Renal cortex interstitium (tissue), 11 donors: ENCODE results near the gene ZFYVE19. TPM values are rescaled to one million over a fixed set of nuclear protein-coding genes. Genes with fewer than 3 reads are reported as not detected.

Experiments used
- DNase-seq, 11 donors: peaks; one replicate each; pipeline ENCODE4 v3.0.0-alpha.2; 2013; ENCODE audit warnings: low read depth in 9 of 11, low spot score in 4 of 11; ENCODE audit errors: extremely low read depth in 1 of 11
- polyA plus RNA-seq, 3 donors: library from polyadenylated mRNA; unstranded; fragments of 120-200 nt; gene quantifications; one replicate each; pipeline ENCODE4 v1.2.1, GENCODE V29; 2013; ENCODE audit not compliant: insufficient read length in 3 of 3

The ZFYVE19 gene
- polyA plus RNA-seq, 3 donors, result 23.9 to 29.1 (median 28.4) TPM

- DNase-seq, result no peak
Observed at GRCh38 chr15:40841741-40842140, 34.9 kb downstream of the ZFYVE19 start.

DNA sequence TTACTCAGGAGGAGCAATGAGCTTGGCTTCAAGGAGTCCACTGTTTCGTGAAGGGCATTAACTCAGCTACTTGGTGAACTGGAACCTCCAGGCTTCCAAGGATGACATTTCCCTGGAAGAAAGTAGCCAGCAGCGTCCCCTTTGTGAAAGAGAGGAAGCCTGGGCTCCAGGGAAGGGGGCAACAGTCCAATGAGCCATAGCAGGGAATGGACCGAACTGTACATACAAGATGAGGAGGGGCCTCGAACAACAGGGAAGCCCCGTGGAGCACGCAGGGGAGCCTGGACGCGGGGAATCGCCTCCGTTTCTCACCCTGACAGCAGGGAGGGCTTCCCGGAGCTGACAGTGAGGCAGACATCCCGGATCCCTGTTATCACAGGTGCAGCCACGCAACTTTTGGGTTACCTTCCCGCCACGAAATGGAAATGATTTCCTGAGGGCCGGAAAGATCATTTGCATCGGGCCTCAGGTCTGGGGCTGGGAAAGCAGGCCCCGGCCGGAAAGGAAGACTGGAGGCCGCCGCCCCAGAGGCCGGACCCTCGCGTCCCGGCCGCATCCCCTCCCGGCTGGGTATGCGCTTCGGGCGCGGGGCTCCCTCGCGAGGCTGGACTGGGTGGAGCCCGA lies 36.5 kb downstream of the ZFYVE19 start:
- DNase-seq, result no peak

DNA sequence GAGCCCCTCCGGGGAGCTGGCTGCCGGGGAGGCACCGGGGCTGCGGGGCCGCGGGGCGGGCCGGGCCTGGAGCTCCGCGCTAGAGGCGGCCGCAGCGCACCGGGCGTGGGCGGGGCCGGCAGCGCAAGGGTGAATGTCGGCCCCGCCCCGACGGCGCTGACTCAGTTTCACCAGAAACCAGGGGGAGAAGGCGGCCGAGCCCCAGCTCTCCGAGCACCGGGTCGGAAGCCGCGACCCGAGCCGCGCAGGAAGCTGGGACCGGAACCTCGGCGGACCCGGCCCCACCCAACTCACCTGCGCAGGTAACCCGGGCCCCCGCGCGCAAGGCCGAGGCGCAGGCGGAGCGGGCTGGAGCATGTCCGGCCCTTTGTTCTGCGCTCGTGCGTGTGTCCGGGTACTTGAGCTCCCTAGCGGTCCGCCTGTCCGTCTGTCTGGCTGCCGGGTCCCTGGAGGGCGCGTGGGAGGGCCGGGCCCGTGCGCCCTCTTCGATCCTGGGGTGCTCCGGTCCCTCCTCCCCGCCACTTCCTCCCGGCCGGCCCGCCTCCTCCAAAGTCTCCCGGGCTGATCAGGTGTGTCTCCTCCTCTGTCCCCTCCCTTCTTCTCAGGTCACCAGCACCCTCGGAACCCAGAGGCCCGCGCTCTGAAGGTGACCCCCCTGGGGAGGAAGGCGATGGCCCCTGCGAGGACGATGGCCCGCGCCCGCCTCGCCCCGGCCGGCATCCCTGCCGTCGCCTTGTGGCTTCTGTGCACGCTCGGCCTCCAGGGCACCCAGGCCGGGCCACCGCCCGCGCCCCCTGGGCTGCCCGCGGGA lies 37.2 kb downstream of the ZFYVE19 start, which contains the start of gene SPINT1:
SPINT1 (plus strand) TSS at position 164 of the 811 bp plus-strand sequence; CDS start at position 671, 507 bp downstream.
- no peak for DNase-seq

DNA sequence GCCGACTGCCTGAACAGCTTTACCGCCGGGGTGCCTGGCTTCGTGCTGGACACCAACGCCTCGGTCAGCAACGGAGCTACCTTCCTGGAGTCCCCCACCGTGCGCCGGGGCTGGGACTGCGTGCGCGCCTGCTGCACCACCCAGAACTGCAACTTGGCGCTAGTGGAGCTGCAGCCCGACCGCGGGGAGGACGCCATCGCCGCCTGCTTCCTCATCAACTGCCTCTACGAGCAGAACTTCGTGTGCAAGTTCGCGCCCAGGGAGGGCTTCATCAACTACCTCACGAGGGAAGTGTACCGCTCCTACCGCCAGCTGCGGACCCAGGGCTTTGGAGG lies 37.8 kb downstream of the ZFYVE19 start:
- no peak for DNase-seq

DNA sequence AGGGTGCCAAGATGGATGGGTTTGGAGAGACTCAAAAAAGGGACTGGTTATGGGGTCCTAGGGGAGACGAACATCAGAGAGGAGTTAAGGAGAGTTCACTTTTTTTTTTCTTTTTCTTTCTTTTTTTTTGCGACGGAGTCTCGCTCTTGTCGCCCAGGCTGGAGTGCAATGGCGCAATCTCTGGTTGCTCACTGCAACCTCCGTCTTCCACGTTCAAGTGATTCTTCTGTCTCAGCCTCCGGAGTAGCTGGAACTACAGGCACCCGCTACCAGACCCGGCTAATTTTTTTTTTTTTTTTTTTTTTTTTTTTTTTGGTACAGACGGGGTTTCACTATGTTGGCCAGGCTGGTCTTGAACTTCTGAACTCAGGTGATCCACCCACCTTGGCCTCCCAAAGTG lies 38.1 kb downstream of the ZFYVE19 start:
- no peak for DNase-seq

- no peak for DNase-seq
Observed at GRCh38 chr15:40845511-40846284, 38.8 kb downstream of the ZFYVE19 start.

GRCh38 chr15:40846841-40847222 lies 39.9 kb downstream of the ZFYVE19 start:
- no peak for DNase-seq

- peak in 8 of 11 donors; percentile 56 to 90 (median 73) for DNase-seq
Observed at GRCh38 chr15:40847223-40847961, 40.5 kb downstream of the ZFYVE19 start.

DNA sequence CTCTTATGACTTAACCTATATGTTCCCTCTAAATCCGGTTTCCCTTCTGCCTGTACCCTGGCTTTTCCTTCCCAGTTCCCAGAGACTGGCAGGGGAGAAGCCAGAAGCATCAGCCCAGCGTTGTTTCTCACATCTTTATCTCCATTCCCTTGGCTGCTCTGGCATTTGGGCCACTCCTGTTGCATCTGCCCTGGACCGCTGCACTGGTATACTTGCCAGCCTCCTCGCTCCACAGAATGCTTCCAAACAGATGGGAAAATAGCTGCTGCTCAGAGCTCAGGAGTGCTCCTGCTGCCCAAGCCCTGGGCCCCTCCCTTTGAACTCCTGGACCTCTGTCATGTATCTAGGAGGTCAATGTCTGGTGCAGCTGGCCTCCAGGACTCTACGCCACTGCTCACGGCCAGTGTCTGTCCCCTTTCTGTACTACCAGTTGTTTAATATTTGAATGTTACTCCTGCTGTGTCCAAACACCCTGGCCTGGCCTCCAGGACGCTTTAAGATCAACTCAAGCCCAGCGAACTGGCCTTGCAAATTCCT lies 43.8 kb downstream of the ZFYVE19 start:
- DNase-seq, result no peak

GRCh38 chr15:40852529-40852928 lies 45.6 kb downstream of the ZFYVE19 start:
- DNase-seq, result no peak

- DNase-seq, result no peak
Observed at GRCh38 chr15:40853241-40853890, 46.5 kb downstream of the ZFYVE19 start.

DNA sequence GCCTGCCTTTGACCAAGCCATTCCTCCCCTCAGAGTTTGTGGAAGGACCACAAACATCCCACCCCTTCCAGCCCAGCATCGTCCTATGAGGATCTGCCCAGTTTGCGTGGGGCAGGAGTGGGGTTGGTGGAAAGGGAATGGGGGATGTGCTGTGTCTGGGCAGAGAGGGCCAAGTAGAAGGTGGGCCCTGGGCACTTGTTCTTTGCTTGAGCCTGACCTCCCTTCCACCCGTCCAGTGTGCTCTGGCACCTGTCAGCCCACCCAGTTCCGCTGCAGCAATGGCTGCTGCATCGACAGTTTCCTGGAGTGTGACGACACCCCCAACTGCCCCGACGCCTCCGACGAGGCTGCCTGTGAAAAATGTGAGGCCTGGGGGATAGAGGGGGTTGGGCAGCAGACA lies 47.3 kb downstream of the ZFYVE19 start:
- DNase-seq, result no peak

DNA sequence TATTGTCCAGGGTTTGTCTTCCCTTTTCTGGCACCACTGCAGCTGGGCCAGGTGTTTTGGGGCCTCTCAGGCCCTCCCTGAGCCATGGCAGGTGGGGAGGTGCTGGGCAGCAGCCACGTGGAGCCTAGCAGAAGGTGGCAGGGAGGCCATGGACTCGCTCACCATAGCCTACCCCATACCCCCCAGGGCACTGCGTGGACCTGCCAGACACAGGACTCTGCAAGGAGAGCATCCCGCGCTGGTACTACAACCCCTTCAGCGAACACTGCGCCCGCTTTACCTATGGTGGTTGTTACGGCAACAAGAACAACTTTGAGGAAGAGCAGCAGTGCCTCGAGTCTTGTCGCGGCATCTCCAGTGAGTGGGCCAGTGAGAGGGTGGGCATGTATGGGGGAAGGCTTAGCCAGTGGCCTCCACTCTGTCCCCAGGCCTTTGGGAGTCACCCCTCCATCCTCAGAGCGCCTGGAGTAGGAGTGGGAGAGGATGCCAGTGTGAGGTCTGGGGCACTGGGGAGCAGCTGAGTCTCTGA lies 48.9 kb downstream of the ZFYVE19 start:
- no peak for DNase-seq

- no peak for DNase-seq
Observed at GRCh38 chr15:40856746-40857145, 49.9 kb downstream of the ZFYVE19 start.

DNA sequence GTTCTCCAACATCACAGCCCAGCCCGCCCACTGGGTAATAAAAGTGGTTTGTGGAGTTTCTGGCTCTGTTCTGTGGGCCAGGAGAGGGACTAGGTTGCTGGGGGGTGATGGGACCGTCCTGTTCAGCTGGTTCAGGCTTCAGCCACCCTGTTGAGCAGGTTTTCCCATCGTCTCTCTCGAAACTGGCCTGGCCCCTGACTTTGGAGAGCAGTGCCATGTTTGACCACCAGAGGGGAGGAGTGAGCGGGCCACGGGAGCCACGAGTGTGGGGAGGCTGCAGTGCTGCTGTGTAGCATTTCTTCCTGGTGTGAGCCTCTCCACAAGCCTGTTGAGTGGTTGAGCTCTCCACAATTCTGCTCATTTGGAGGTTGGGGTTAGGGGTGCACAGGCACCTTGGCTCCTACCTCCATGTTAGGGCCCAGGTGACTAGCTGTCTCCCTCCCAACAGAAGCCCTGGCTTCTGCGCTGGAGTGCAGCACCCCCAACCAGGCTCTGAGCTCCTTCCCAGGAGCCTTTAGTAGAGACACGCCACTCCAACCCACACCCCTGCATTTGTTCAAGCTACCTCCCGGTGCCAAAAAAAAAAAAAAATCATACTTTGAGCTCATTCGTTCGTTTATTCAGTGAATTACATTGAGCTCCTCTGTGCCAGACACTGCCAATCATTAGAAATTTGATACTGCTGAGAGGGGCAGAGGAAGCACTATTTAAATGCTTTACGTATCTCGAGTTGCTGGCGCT lies 50.9 kb downstream of the ZFYVE19 start:
- peak in 7 of 11 donors; percentile 64 to 77 (median 74) for DNase-seq

GRCh38 chr15:40858706-40859105 lies 51.8 kb downstream of the ZFYVE19 start:
- DNase-seq, result no peak

DNA sequence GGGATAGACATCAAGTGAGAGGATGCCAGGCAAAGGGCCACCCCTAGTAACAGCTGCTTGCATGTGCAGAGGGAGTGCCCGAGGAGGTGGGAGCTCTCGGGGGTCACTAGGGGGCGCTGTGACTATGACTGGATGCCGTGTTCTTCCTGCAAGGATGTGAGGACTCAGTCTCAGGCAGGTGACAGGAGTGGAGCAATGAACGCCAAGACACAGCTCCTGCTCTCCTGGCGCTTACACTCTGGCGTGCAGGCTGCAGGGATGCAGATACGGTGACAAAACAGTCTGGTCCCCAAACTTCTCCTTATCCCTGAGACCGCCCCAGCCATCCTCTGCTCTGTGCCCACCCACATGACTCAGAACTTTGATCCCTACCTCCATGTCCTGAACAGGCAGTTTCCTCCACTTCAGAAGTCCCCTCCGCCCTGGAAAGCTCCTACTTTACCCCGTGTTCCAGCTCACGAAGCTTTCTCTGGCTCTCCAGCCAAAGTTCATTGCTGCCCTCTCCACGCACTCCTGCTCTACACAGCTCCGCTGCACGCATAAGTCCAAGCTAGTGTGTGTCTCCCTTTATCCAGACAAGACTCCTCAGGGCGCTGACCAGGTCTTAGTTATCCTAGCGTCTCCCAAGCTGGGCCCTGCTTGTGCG lies 52.4 kb downstream of the ZFYVE19 start:
- DNase-seq, result peak in 4 of 11 donors; percentile 61 to 70 (median 67)
